ENCODE measurements around the gene SCN11A.

DNA sequence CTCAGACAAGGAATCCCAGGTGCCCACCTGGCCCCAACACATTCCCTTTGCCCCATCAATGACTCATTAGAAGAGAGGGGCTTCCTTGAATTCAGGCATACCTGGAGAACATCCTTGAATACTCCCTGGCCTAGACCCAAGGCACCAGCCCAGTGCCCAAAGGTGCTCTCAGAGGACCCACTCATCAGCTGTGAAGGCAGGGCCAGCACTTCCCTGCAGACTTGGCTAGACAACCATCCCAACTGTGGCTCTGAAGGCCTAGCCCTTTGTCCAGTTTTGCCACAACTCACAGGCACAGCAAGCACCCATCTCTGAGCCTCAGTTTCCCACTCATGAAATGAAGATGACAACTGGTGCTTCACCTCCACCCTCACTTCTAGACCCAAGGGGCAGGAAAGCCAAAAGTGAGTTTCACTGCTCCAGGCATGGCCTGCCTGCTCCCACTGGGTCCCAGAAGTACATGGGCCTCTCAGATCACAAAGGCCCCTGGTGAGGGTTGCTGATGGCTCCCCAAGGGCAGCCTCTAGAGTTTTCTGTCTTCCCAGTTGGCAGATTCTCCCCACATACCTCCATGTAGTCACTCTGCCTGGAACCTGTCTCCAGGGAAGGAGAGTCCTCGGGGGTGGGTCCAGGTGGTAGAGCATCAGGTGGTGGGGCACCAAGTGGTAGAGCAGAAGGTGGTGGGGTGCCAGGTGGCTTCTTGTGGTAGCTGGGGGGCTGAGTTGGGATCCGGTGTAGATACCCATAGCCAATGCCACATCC is 48.2 kb upstream of the SCN11A start:
- TF ChIP-seq, protein P1, sequence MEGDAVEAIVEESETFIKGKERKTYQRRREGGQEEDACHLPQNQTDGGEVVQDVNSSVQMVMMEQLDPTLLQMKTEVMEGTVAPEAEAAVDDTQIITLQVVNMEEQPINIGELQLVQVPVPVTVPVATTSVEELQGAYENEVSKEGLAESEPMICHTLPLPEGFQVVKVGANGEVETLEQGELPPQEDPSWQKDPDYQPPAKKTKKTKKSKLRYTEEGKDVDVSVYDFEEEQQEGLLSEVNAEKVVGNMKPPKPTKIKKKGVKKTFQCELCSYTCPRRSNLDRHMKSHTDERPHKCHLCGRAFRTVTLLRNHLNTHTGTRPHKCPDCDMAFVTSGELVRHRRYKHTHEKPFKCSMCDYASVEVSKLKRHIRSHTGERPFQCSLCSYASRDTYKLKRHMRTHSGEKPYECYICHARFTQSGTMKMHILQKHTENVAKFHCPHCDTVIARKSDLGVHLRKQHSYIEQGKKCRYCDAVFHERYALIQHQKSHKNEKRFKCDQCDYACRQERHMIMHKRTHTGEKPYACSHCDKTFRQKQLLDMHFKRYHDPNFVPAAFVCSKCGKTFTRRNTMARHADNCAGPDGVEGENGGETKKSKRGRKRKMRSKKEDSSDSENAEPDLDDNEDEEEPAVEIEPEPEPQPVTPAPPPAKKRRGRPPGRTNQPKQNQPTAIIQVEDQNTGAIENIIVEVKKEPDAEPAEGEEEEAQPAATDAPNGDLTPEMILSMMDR (IDR thresholded peaks at IDR 0.05 in 2 of 3, conservative IDR thresholded peaks at IDR 0.05 in 1 of 3; ENCODE audit: borderline replicate concordance in 1 of 3, insufficient read depth in 1 of 3, low read depth in 2 of 3, low read length in 2 of 3): no peak
- no peak for TF ChIP-seq ZNF274 (IDR thresholded peaks at IDR 0.05; ENCODE audit: low read depth, low read length)
- TF ChIP-seq EZH2 (IDR thresholded peaks at IDR 0.05): no peak
